GM23248 (cell line): Measurements from ENCODE around the gene KRTAP3-3. TPM values are rescaled to one million over a fixed set of nuclear protein-coding genes. Genes with fewer than 3 reads are reported as not detected.

Source experiments
- DNase-seq: peaks from one replicate; pipeline ENCODE4 v3.0.0-alpha.2; 2015
- H2AFZ ChIP-seq: fragments of 200-600 bp; sonication (generic); 2 replicates; pipeline ENCODE4 v1.6.1; 2016; ENCODE audit warnings: antibody characterized with exemption
- H3F3A ChIP-seq: fragments of 200-600 bp; sonication (generic); 2 replicates; pipeline ENCODE4 v1.6.1; 2016; ENCODE audit warnings: mild to moderate bottlenecking, antibody characterized with exemption, mixed run types; ENCODE audit not compliant: insufficient read depth
- H3K27ac ChIP-seq: fragments of 200-600 bp; sonication (generic); 2 replicates; pipeline ENCODE4 v1.5.1; 2016; ENCODE audit warnings: mild to moderate bottlenecking
- H3K27me3 ChIP-seq: fragments of 200-600 bp; sonication (generic); replicated peaks from 2 replicates; pipeline ENCODE4 v1.6.1; 2016; ENCODE audit warnings: mild to moderate bottlenecking; ENCODE audit not compliant: insufficient read depth
- H3K36me3 ChIP-seq: fragments of 200-600 bp; sonication (generic); 2 replicates; pipeline ENCODE4 v1.6.1; 2016; ENCODE audit warnings: low read depth, mild to moderate bottlenecking
- H3K4me1 ChIP-seq: fragments of 200-600 bp; sonication (generic); 2 replicates; pipeline ENCODE4 v1.6.1; 2016; ENCODE audit warnings: mild to moderate bottlenecking; ENCODE audit not compliant: insufficient read depth
- H3K4me2 ChIP-seq: fragments of 200-600 bp; sonication (generic); one replicate; pipeline ENCODE4 v1.6.1; 2016; ENCODE audit warnings: mild to moderate bottlenecking; ENCODE audit not compliant: unreplicated experiment
- H3K4me3 ChIP-seq: fragments of 200-600 bp; sonication (generic); 2 replicates; pipeline ENCODE4 v1.5.1; 2016; ENCODE audit warnings: mild to moderate bottlenecking
- H3K79me2 ChIP-seq: fragments of 200-600 bp; sonication (generic); 2 replicates; pipeline ENCODE4 v1.6.1; 2016; ENCODE audit warnings: mild to moderate bottlenecking; ENCODE audit not compliant: insufficient read depth
- H3K9ac ChIP-seq: fragments of 200-600 bp; sonication (generic); 2 replicates; pipeline ENCODE4 v1.6.1; 2016; ENCODE audit warnings: mild to moderate bottlenecking
- H3K9me2 ChIP-seq: fragments of 200-600 bp; sonication (generic); 2 replicates; pipeline ENCODE4 v1.6.1; 2016; ENCODE audit warnings: mixed run types, mild to moderate bottlenecking, moderate library complexity; ENCODE audit not compliant: insufficient read depth
- H3K9me3 ChIP-seq: fragments of 200-600 bp; sonication (generic); one replicate; pipeline ENCODE4 v1.6.1; 2017; ENCODE audit warnings: low read depth
- H4K20me1 ChIP-seq: fragments of 200-600 bp; sonication (generic); 2 replicates; pipeline ENCODE4 v1.6.0; 2016; ENCODE audit not compliant: insufficient read depth
- EZH2 ChIP-seq: fragments of 200-600 bp; sonication (generic); IDR thresholded peaks from 2 replicates; pipeline ENCODE4 v1.6.1; 2018; ENCODE audit warnings: antibody characterized with exemption, mild to moderate bottlenecking; ENCODE audit not compliant: insufficient read depth, poor library complexity, severe bottlenecking
- EZH2phosphoT487 ChIP-seq: fragments of 200-600 bp; sonication (generic); IDR thresholded peaks from 2 replicates; pipeline ENCODE4 v1.6.1; 2018; ENCODE audit warnings: antibody characterized with exemption, moderate library complexity, mild to moderate bottlenecking, low read depth; ENCODE audit not compliant: insufficient read depth
- WGBS, 2 experiments: methylation state at CpG; one replicate each; pipeline ENCODE4 v1.1.6; 2015 to 2017; ENCODE audit warnings: low lambda C conversion rate in 2 of 2, low coverage in 1 of 2; ENCODE audit errors: missing lambda C conversion rate in 2 of 2; 5-methylcytosine and 5-hydroxymethylcytosine counted together
- in situ Hi-C: fragments of 300-500 bp; cut with MboI; formaldehyde crosslinking; loops from 2 replicates; pipeline ENCODE4 v1.15.0; 2020
- polyA plus RNA-seq: library from polyadenylated mRNA; unstranded; fragments of >200 nt; fragmentation: Nextera tagmentation; extraction: Ambion mirVana; gene quantifications from 2 replicates; pipeline ENCODE4 v1.2.1, GENCODE V29; 2016
- total RNA-seq: library from RNA; depleted of rRNA; stranded (reverse); fragments of >200 nt; shearing (Covaris generic); gene quantifications from 2 replicates; pipeline ENCODE4 v1.2.3, GENCODE V29; 2014

KRTAP3-3 gene
- total and polyA plus RNA-seq, 2 experiments from 2014 or later, result not detected

- no peaks in the 10 kb centered on the region for H3K27me3 ChIP-seq
- no peaks in the 10 kb centered on the region for H4K20me1 ChIP-seq
- no peaks in the 10 kb centered on the region for H3K79me2 ChIP-seq
- in situ Hi-C loops, result no loop called here
- peaks cover 31% of the 10 kb centered on the region for H3K4me1 ChIP-seq
- H3K9me2 ChIP-seq, result no peaks in the 10 kb centered on the region
- DNase-seq, result no peak
- peaks cover 31% of the 10 kb centered on the region for H3F3A ChIP-seq
- no peaks in the 10 kb centered on the region for H3K36me3 ChIP-seq
- H3K4me3 ChIP-seq, result no peak overlapping the region
- H3K9me3 ChIP-seq, result no peaks in the 10 kb centered on the region
- H3K27ac ChIP-seq, result no peak overlapping the region
- no peak overlapping the region for H3K4me2 ChIP-seq
- TF ChIP-seq EZH2phosphoT487 (no peak), EZH2 (no peak)
- H3K9ac ChIP-seq, result no peak overlapping the region
- WGBS, 2 experiments, result 17 to 22% methylated on average over 1 of the region's 1 CpG
- no peak overlapping the region for H2AFZ ChIP-seq
Measured at GRCh38 chr17:40961591-40961990, 32.4 kb downstream of the KRTAP3-3 start.

DNA sequence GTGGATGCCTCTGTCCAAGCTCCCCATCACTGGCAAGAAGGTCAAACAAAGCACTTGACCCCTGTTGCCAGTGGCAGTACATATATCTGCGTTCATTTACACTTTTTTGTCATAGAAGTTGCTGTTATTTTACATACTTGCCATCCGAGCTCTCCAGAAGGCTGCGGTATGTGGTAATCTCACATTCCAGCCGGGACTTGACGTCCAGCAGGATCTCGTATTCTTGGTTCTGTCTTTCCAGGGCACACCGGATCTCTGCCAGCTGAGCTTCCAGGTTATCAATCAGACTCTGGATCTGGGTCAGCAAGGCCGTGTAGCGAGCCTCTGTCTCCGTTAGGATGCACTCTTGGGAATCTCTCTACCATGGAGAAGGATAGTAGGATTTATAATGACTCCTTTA, 33.8 kb downstream of the KRTAP3-3 start:
- DNase-seq, result no peak
- 98% methylated on average over 10 of the region's 10 CpGs for WGBS, 2 experiments
- Histone ChIP-seq H4K20me1 (no peaks in the 10 kb centered on the region), H3K27ac (no peak overlapping the region), H3K4me1 (peaks cover 44% of the 10 kb centered on the region), H3K4me3 (no peak overlapping the region), H3K27me3 (no peaks in the 10 kb centered on the region), H3F3A (peaks cover 43% of the 10 kb centered on the region), H3K9me2 (no peaks in the 10 kb centered on the region), H3K9me3 (no peaks in the 10 kb centered on the region), H3K9ac (no peak overlapping the region), H3K79me2 (no peaks in the 10 kb centered on the region), H2AFZ (no peak overlapping the region), H3K36me3 (no peaks in the 10 kb centered on the region), H3K4me2 (no peak overlapping the region)
- TF ChIP-seq EZH2phosphoT487, result no peak
- no peak for TF ChIP-seq EZH2
- in situ Hi-C loops, result no loop called here

DNA sequence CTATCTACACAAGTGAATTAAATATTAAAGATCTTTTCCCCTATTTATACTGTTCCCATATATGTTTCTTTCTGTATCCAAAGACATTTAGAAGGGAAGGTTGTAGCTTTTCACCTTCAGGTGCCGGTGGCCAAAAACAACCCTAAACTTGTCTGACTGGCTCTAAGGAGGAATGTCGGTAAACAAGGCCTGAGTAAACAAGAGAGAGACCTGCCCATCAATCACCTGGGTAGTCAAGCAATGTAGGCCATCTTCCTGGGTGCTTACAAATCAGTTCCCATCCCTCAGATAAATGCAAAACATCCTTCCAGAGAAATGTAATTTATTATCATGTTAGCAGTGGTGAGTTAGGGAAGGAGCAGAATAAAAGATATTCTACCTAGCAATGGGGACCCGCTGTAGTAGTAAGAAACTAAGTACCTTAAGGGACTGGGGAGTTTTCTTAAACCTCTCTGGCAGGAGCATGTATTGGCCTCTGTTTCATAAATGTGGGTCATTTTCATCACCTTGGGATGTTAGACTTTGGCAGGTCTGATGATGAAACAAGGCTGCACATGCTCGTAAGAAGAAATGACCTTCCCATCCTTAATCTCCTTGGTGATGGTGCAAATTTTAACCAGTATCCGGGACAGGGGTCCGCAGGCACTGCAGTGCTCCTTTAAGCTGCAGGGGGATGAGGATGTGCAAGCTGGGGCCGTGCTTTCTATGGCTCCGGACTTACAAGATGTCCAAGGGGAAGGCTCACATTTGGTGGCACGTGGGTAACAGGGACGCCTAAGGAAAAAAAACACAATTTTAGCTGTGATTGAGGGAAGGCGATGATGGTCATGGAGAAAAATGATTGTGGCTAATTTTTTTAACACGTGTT, 35.6 kb downstream of the KRTAP3-3 start:
- Histone ChIP-seq H3K9me3 (no peaks in the 10 kb centered on the region), H3K9me2 (no peaks in the 10 kb centered on the region), H3K36me3 (no peaks in the 10 kb centered on the region), H3K27me3 (no peaks in the 10 kb centered on the region), H3K4me2 (peak overlapping the region; percentile 21), H3K79me2 (no peaks in the 10 kb centered on the region), H4K20me1 (no peaks in the 10 kb centered on the region), H3F3A (peaks cover 59% of the 10 kb centered on the region), H3K4me1 (peaks cover 61% of the 10 kb centered on the region), H3K27ac (peak overlapping the region; percentile 72), H3K4me3 (no peak overlapping the region), H2AFZ (no peak overlapping the region), H3K9ac (0 out of 2 replicates have a peak overlapping the region, but pooled peaks have one; percentile 19)
- in situ Hi-C loops, result no loop called here
- 87 to 88% methylated on average over 12 of the region's 12 CpGs for WGBS, 2 experiments
- TF ChIP-seq EZH2, result no peak
- TF ChIP-seq EZH2phosphoT487, result no peak
- DNase-seq, result no peak

DNA sequence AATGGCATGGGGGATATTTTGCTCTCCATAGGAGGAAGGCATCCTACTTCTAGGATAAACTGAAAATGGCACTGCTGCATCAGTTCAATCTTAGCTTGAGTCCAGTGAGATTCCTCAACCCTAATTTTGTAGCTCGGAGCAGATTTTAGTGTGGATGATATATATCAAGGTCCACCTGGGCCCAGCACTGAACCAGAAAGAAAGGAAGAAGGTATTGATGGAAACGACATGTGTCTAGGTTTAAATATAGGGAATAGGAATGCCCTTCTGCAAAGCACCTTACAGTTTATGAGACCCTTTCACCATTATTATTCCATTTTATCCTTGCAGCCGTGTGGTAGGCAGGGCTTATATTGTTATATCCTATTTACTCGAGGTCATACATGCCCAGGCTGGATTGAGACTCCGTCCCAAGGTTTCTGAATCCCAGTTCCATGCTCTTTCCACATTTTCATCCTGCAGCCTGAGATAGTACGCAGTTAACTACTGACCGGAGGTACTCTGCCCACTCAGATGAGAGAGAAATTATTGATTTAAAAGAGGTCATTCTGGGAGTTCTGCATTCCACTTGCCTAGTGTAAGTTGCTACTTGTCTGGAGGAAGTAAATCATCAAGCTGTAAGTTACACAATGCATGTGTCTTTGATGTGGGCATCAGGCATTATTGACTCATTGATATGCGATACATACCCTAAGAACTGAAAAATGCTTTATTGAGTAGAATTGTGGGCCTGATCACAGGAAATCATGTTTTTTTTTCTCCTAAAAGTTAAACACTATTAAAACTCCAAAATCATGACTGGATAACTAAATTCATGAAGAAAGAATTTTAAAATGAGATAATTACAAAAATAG, 37.3 kb downstream of the KRTAP3-3 start:
- H3K4me3 ChIP-seq, result 0 out of 2 replicates have a peak overlapping the region, but pooled peaks have one; percentile 2
- 50 to 51% methylated on average over 8 of the region's 8 CpGs for WGBS, 2 experiments
- H3K4me2 ChIP-seq, result peak overlapping the region; percentile 21
- TF ChIP-seq EZH2phosphoT487 (0 out of 2 replicates have a peak, but pooled peaks have one; percentile 80), EZH2 (no peak)
- no peaks in the 10 kb centered on the region for H3K36me3 ChIP-seq
- peaks cover 78% of the 10 kb centered on the region for H3K4me1 ChIP-seq
- in situ Hi-C loops, result no loop called here
- no peaks in the 10 kb centered on the region for H3K9me2 ChIP-seq
- peak; percentile 90 for DNase-seq
- no peaks in the 10 kb centered on the region for H4K20me1 ChIP-seq
- H3K9ac ChIP-seq, result peak overlapping the region; percentile 19; the same call in 1 of the 2 replicates
- no peak overlapping the region for H2AFZ ChIP-seq
- no peaks in the 10 kb centered on the region for H3K79me2 ChIP-seq
- H3F3A ChIP-seq, result peaks cover 74% of the 10 kb centered on the region
- peak overlapping the region; percentile 72 for H3K27ac ChIP-seq
- no peaks in the 10 kb centered on the region for H3K9me3 ChIP-seq
- no peaks in the 10 kb centered on the region for H3K27me3 ChIP-seq
